HG03139 (cell line): ENCODE data around the gene PXMP2.
"Not testable (repeated sequence)": the region's sequence is repeated elsewhere in the genome, so short reads cannot be mapped to it uniquely, and the experiment has no call there.

ENCODE experiments used
- ATAC-seq: cut with Tn5 transposase; IDR thresholded peaks from one replicate; pipeline ENCODE4 v1.9.1; 2021; ENCODE audit not compliant: unreplicated experiment

The PXMP2 gene

DNA sequence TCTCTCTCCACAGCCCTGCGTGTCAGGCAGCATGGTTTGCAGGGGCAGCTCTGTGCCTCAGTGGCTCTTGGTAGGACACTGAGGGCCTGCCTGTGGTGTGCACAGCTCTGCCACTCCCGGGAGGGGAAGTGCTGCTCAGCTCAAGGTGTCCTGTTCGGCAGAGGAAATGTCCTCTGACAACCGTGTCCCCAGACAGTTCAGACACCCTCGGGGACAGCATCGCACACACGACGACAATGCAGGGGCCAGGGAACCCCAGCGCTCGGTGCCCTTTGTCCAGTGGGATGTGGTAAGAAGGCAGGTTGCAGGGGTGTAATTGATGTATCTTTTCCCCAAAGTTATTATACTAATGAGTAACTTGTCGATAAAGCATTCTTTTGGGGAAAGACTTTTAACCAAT lies 60.0 kb downstream of the PXMP2 start:
- ATAC-seq = no peak

DNA sequence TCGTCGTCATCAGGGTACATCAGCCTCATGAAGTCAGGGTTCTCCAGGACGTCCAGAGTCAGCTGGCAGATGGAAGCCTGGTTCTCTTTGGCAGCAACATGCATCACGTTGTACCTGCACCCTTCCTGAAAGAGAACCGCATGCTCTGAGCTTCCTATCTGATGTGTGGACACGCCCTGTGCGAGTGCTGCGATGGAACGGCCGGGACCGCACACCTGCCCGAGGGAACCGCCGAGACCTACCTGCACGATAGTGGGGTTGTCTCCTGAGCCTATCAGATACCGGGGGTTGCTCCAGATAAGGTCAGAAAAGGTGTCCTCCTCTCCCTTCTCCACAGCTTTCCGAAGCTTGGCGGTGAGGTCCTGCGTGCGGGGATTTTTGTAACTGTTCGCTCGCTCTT lies 60.5 kb downstream of the PXMP2 start:
- no peak for ATAC-seq

DNA sequence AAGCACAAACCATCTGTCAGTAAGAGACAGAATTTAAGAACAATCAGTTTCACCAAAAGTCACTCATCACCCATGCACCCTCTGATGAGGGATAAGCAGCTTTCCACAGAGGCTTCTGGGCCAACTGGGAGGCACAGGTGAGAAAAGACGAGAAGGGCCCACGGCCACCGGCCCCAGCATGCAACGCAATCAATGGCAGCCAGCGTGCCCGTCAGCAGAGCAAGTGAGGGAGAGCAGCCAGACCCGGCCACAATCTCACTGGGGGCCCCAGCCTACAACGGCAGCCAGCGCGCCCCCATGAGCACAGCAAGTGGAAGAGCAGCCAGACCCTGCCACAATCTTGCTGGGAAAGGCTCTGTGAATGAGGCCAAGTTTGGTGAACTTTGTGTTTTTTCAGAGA lies 60.9 kb downstream of the PXMP2 start:
- no peak for ATAC-seq

DNA sequence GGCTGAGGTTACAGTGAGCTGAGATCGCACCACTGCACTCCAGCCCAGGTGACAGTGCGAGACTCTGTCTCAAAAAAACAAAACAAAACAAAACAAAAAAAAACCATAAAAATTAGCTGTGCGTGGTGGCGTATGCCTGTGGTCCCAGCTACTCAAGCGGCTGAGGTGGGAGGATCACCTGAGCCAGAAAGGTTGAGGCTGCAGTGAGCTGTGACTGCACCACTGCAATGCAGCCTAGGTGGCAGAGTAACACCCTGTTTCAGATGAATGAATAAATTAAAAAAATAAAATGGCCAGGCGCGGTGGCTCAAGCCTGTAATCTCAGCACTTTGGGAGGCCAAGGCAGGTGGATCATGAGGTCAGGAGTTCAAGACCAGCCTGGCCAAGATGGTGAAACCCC lies 66.3 kb downstream of the PXMP2 start:
- ATAC-seq = not testable (repeated sequence)

DNA sequence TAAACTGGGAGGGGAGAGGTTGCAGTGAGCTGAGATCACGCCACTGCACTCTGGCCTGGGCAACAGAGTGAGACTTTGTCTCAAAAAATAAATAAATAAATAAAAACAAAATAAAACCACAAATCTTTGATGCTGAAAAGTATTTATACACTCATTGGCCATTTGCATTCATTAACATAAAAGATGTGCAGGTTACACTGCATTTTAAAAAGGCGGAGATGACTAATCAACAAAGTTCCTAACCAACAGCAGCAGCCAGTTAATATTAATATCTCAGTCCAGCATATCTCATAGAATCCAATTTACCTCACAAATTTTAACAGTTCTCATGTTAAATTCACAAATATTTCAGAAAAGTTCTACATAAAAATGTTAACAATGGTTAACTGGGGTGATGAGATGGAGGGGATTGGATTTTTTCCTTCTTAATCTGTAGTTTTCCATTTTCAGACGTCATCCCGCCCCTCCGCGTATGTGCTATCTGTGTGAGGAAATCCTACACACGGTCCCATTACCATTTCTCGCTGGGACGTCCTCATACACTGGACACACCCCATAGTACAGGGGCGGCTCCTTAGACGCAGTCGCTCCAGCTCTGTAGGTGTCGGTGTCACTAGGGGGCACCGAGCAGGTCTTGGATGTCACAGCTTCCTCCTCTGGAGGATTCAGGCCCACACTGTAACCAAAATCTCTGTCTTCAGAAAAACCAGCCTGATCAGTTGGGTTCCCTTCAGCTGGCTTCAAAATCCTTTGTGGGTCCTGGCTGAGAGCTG lies 67.0 kb downstream of the PXMP2 start:
- no peak for ATAC-seq
